Lung (tissue), 12 donors: ENCODE measurements around the gene SLC35F4. TPM values are rescaled to one million over a fixed set of nuclear protein-coding genes. Genes with fewer than 3 reads are reported as not detected.

ENCODE experiments used
- ATAC-seq: fragments of 200-7000 bp; cut with Tn5 transposase; one replicate; pipeline ENCODE4 v1.9.1; 2020; ENCODE audit warnings: moderate number of reproducible peaks; ENCODE audit not compliant: insufficient read depth, low FRiP score
- DNase-seq, 3 donors: peaks; one replicate each; pipeline ENCODE4 v3.0.0-alpha.2; 2013 to 2017
- H3K27ac ChIP-seq, 2 donors: one replicate each; pipeline ENCODE4 v1.5.1; 2013; ENCODE audit warnings: mild to moderate bottlenecking in 2 of 2, moderate library complexity in 2 of 2, control low read depth in 1 of 2, inconsistent platforms in 1 of 2, low read depth in 1 of 2, low read length in 1 of 2
- H3K27me3 ChIP-seq, 3 donors: one replicate each; pipeline ENCODE4 v1.5.1; 2013; ENCODE audit warnings: low read length in 2 of 3; ENCODE audit not compliant: control insufficient read depth in 3 of 3, insufficient read depth in 3 of 3
- H3K36me3 ChIP-seq, 4 donors: one replicate each; pipeline ENCODE4 v1.5.1; 2013; ENCODE audit warnings: low read length in 4 of 4, mild to moderate bottlenecking in 1 of 4, moderate library complexity in 1 of 4; ENCODE audit not compliant: control insufficient read depth in 4 of 4, insufficient read depth in 4 of 4
- H3K4me1 ChIP-seq, 5 donors: one replicate each; pipeline ENCODE4 v1.5.1; 2013; ENCODE audit warnings: low read length in 5 of 5, mild to moderate bottlenecking in 2 of 5, moderate library complexity in 1 of 5; ENCODE audit not compliant: control insufficient read depth in 5 of 5, insufficient read depth in 5 of 5
- H3K4me3 ChIP-seq: one replicate; pipeline ENCODE4 v1.5.1; 2013; ENCODE audit warnings: mild to moderate bottlenecking, control low read depth, moderate library complexity
- H3K9ac ChIP-seq, 2 donors: one replicate each; pipeline ENCODE4 v1.5.1; 2013; ENCODE audit warnings: low read length in 2 of 2, control low read depth in 1 of 2; ENCODE audit not compliant: insufficient read depth in 1 of 2
- H3K9me3 ChIP-seq, 4 donors: one replicate each; pipeline ENCODE4 v1.5.1; 2013; ENCODE audit warnings: low read length in 3 of 4, mild to moderate bottlenecking in 1 of 4, moderate library complexity in 1 of 4; ENCODE audit not compliant: control insufficient read depth in 4 of 4, insufficient read depth in 3 of 4
- WGBS, 2 donors: extraction: QIAGEN DNeasy Blood & Tissue Kit; methylation state at CpG; one replicate each; pipeline ENCODE4 v1.1.7; 2013; 5-methylcytosine and 5-hydroxymethylcytosine counted together
- polyA plus RNA-seq, 2 donors: library from polyadenylated mRNA; stranded (reverse); fragments of 200-250 nt; gene quantifications; one replicate each; pipeline ENCODE4 v1.2.1, GENCODE V29; 2013
- total RNA-seq, 2 donors: library from RNA; depleted of rRNA in 1 of 2; stranded (reverse); fragments of >200 nt in 1 of 2; gene quantifications; one replicate each; pipeline ENCODE4 v1.2.1, GENCODE V29; 2014 to 2021
- TF ChIP-seq, protein P1 (sequence below): IDR thresholded peaks from 2 replicates; pipeline ENCODE4 v1.5.1; 2012; ENCODE audit warnings: mild to moderate bottlenecking; ENCODE audit errors: control extremely low read depth, extremely low read depth
- donor health status: control.
- donor health status: control.
- donor health status: Bipolar disorder and iron deficiency.
- donor health status: healthy.
- donor health status: DM: yes; HTN: yes; CAD: no.

SLC35F4 gene
- total and polyA plus RNA-seq, 4 donors = not detected

DNA sequence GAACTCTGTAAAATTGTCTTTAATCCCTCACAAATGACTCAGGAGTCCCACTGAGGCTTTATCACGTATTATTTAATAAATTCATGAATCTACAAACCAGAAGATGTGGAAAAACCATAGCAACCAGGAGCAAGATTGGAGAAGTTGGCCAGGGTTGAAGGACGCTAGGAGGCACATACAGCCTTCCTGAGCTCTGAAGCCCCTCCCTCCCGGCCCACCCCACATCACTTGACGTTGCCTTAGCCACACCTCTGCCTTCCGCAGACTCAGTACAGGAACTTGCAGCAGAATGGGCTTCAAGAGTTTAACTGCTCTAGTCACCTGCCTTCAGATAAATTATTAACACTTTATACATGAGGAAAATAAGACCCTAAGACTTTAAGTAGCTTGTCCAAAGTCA is 33.9 kb downstream of the SLC35F4 start:
- Histone ChIP-seq H3K4me3 (no peak overlapping the region), H3K9me3 (no peaks in the 10 kb centered on the region), H3K4me1 (no peaks in the 10 kb centered on the region), H3K9ac (no peak overlapping the region), H3K27me3 (no peaks in the 10 kb centered on the region), H3K36me3 (no peaks in the 10 kb centered on the region), H3K27ac (no peak overlapping the region)
- DNase-seq (peak in 2 of 3 donors; percentile 28 to 44), ATAC-seq (no peak)
- TF ChIP-seq, protein P1, sequence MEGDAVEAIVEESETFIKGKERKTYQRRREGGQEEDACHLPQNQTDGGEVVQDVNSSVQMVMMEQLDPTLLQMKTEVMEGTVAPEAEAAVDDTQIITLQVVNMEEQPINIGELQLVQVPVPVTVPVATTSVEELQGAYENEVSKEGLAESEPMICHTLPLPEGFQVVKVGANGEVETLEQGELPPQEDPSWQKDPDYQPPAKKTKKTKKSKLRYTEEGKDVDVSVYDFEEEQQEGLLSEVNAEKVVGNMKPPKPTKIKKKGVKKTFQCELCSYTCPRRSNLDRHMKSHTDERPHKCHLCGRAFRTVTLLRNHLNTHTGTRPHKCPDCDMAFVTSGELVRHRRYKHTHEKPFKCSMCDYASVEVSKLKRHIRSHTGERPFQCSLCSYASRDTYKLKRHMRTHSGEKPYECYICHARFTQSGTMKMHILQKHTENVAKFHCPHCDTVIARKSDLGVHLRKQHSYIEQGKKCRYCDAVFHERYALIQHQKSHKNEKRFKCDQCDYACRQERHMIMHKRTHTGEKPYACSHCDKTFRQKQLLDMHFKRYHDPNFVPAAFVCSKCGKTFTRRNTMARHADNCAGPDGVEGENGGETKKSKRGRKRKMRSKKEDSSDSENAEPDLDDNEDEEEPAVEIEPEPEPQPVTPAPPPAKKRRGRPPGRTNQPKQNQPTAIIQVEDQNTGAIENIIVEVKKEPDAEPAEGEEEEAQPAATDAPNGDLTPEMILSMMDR = no peak
- WGBS, 2 donors = 16 to 17% methylated on average over 5 of the region's 5 CpGs

DNA sequence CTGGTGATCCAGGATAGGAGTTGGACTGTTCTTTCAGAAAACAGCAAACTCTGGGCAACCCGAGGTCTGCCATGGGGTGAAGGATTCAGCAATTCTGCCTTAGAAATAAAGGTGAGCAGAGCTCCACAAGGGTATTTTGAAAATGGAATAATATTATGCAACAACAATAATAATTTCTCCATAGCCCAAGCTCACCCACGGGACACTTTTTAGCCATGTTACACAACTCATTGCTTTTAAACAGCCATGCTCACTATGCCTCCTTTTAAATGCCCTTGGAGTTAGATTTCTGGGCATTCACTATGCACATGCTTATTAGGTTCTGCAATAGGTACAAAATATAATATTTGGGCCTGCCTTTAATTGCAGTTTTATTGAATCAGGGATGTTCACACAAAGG is 37.2 kb downstream of the SLC35F4 start:
- H3K27me3 ChIP-seq = no peaks in the 10 kb centered on the region
- no peak for DNase-seq
- no peak for ATAC-seq
- no peaks in the 10 kb centered on the region for H3K9me3 ChIP-seq
- WGBS, 2 donors = 75 to 77% methylated on average over 2 of the region's 2 CpGs
- H3K27ac ChIP-seq = no peak overlapping the region
- TF ChIP-seq, protein P1 = no peak
- H3K4me3 ChIP-seq = no peak overlapping the region
- no peaks in the 10 kb centered on the region for H3K36me3 ChIP-seq
- no peaks in the 10 kb centered on the region for H3K4me1 ChIP-seq
- H3K9ac ChIP-seq = no peak overlapping the region

DNA sequence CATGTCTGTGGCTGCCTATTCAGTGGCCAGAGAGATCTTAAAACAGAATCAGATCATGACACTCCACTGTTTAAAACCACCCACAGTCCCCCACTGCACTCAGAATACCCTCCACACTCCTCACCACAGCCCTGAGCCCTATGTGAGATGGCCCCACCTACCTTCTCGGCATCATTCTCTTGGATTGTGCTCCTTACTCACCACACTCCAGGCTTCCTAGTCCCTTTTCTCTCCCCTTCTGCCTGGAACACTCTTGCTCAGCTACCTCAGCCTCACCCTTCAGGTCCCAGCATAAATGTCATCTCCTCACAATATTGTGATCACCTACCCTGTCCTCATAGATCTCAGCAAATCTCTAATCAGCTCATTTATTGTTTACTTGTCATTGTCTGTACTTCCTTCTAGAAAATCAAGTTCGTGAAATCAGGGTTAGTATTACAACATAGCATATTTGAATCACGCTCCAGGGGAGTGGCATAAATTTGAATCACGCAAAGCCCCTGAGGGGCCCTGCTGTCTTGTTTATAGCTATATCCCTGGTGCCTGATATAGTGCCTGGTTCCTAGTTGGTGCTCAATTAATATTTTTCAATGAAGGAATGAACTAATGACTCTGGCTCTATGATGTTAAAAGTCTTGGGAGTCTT is 42.8 kb downstream of the SLC35F4 start:
- no peaks in the 10 kb centered on the region for H3K4me1 ChIP-seq
- H3K9ac ChIP-seq = no peak overlapping the region
- DNase-seq (no peak), ATAC-seq (no peak)
- peak overlapping the region in 1 of 2 donors; percentile 31 for H3K27ac ChIP-seq
- no peak overlapping the region for H3K4me3 ChIP-seq
- H3K27me3 ChIP-seq = no peaks in the 10 kb centered on the region
- 79 to 84% methylated on average over 4 of the region's 4 CpGs for WGBS, 2 donors
- no peaks in the 10 kb centered on the region for H3K36me3 ChIP-seq
- TF ChIP-seq, protein P1 = no peak
- peaks cover 0 to 3% (median 0%) of the 10 kb centered on the region in 4 donors for H3K9me3 ChIP-seq

DNA sequence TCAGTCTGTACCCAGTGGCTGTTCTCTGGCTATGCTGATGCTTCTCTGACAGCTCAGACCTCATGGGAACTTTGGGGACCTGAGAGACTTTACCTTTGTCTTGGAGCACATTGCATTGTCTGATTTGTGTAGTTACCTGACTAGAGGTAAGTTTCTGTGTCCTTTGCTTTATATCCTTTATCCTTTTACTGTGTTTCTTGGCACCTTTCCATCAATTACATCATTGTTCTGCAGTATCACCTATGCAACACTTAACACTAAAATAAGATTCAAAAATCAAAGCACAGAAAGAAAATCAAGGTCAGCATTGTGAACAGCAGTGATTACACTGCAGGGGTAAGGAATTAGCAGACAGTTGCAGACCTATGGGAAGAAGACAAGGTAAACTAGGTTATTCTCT is 43.8 kb downstream of the SLC35F4 start:
- H3K4me1 ChIP-seq = no peaks in the 10 kb centered on the region
- no peak overlapping the region for H3K4me3 ChIP-seq
- no peaks in the 10 kb centered on the region for H3K36me3 ChIP-seq
- peak in 1 of 3 donors; percentile 11 for DNase-seq
- no peaks in the 10 kb centered on the region for H3K27me3 ChIP-seq
- H3K27ac ChIP-seq = no peak overlapping the region
- peaks cover 0 to 3% (median 0%) of the 10 kb centered on the region in 4 donors for H3K9me3 ChIP-seq
- no peak overlapping the region for H3K9ac ChIP-seq
- no peak for ATAC-seq
- TF ChIP-seq, protein P1 = no peak
